Measurements from ENCODE around the gene XPNPEP2.

DNA sequence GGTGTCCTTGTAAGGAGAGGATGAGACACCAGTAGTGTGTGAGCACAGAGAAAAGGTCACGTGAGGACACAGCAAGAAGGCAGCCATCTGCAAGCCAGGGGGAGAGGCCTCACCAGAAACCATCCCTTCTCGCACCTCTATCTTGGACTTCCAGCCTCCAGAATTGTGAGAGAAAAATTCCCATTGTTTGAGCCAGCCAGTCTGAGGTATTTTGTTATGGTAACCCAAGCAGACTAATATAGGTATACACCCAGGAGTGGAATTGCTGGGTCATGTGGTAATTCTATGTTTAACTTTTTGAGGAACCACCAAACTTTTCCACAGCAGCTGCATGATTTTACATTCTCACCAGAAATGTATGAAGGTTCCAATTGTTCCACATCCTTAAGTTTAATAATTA, 79.3 kb downstream of the XPNPEP2 start:
- no peak for TF ChIP-seq EZH2 (IDR thresholded peaks at IDR 0.05)
- TF ChIP-seq POLR2AphosphoS5 (IDR thresholded peaks at IDR 0.05; ENCODE audit: borderline replicate concordance, low read depth, low read length) = no peak
